Esophagus squamous epithelium (tissue), 4 donors: ENCODE results near the gene AMD1.

ENCODE experiments used
- CTCF ChIP-seq, 6 experiments: fragments of 450-650 bp in 4 of 6; fragments of 200-600 bp in 2 of 6; sonication (generic) in 2 of 6; IDR thresholded peaks; one replicate each; pipeline ENCODE4 v1.5.1; 2016 to 2019; ENCODE audit warnings: antibody characterized with exemption in 6 of 6, mild to moderate bottlenecking in 4 of 6, moderate library complexity in 4 of 6
- POLR2A ChIP-seq, 4 donors: fragments of 450-650 bp; IDR thresholded peaks; one replicate each; pipeline ENCODE4 v1.6.1; 2017; ENCODE audit warnings: antibody characterized with exemption in 4 of 4, mild to moderate bottlenecking in 4 of 4, moderate library complexity in 3 of 4

- no peak for TF ChIP-seq POLR2A (IDR thresholded peaks at IDR 0.05)
- no peak for TF ChIP-seq CTCF (IDR thresholded peaks at IDR 0.05)
These were observed 3.0 kb downstream of the AMD1 start for GRCh38 chr6:110877569-110877968.
